HG03175 (cell line): ENCODE measurements around the gene MAP10.

Experiments used
- ATAC-seq: cut with Tn5 transposase; IDR thresholded peaks from one replicate; pipeline ENCODE4 v1.9.1; 2021; ENCODE audit warnings: mild to moderate bottlenecking, moderate library complexity; ENCODE audit not compliant: unreplicated experiment

The MAP10 gene

GRCh38 chr1:232795497-232796053 lies 9.6 kb upstream of the MAP10 start:
- no peak for ATAC-seq

- no peak for ATAC-seq
Observed at GRCh38 chr1:232797856-232798510, 7.2 kb upstream of the MAP10 start.

- no peak for ATAC-seq
Observed at GRCh38 chr1:232798920-232799319, 6.3 kb upstream of the MAP10 start.

GRCh38 chr1:232806186-232806510 lies 932 bp downstream of the MAP10 start:
- ATAC-seq = no peak

- no peak for ATAC-seq
Observed at GRCh38 chr1:232810856-232811255, 5.6 kb downstream of the MAP10 start.

GRCh38 chr1:232812560-232812959 lies 7.3 kb downstream of the MAP10 start:
- no peak for ATAC-seq

- no peak for ATAC-seq
Observed at GRCh38 chr1:232813097-232813496, 7.9 kb downstream of the MAP10 start.

GRCh38 chr1:232813760-232814159 lies 8.5 kb downstream of the MAP10 start:
- peak; percentile 62 for ATAC-seq

GRCh38 chr1:232816324-232816723 lies 11.1 kb downstream of the MAP10 start:
- no peak for ATAC-seq

- no peak for ATAC-seq
Observed at GRCh38 chr1:232818040-232818439, 12.8 kb downstream of the MAP10 start.

GRCh38 chr1:232820431-232820830 lies 15.2 kb downstream of the MAP10 start:
- ATAC-seq = no peak

- no peak for ATAC-seq
Observed at GRCh38 chr1:232822530-232822929, 17.3 kb downstream of the MAP10 start.

- no peak for ATAC-seq
Observed at GRCh38 chr1:232826318-232826717, 21.1 kb downstream of the MAP10 start.

GRCh38 chr1:232830661-232831060 lies 25.4 kb downstream of the MAP10 start:
- ATAC-seq = no peak

GRCh38 chr1:232831895-232832294 lies 26.7 kb downstream of the MAP10 start:
- no peak for ATAC-seq

- no peak for ATAC-seq
Observed at GRCh38 chr1:232834066-232834465, 28.9 kb downstream of the MAP10 start.

GRCh38 chr1:232835166-232835565 lies 29.9 kb downstream of the MAP10 start:
- no peak for ATAC-seq

GRCh38 chr1:232837087-232837486 lies 31.9 kb downstream of the MAP10 start:
- ATAC-seq = no peak

- ATAC-seq = no peak
Observed at GRCh38 chr1:232841823-232842565, 36.8 kb downstream of the MAP10 start.

- ATAC-seq = no peak
Observed at GRCh38 chr1:232844791-232845190, 39.6 kb downstream of the MAP10 start.

- ATAC-seq = no peak
Observed at GRCh38 chr1:232845406-232845955, 40.3 kb downstream of the MAP10 start.

- no peak for ATAC-seq
Observed at GRCh38 chr1:232851532-232851931, 46.3 kb downstream of the MAP10 start.
